Activated CD4-positive, alpha-beta T cell treated with anti-CD3 and anti-CD28 coated beads for 24 hours (primary cell): Measurements from ENCODE around the gene MYBPH.

Source experiments
- DNase-seq, 2 donors: peaks; one replicate each; pipeline ENCODE4 v3.0.0-alpha.2; 2020; ENCODE audit warnings: low read depth in 2 of 2

Gene MYBPH

DNA sequence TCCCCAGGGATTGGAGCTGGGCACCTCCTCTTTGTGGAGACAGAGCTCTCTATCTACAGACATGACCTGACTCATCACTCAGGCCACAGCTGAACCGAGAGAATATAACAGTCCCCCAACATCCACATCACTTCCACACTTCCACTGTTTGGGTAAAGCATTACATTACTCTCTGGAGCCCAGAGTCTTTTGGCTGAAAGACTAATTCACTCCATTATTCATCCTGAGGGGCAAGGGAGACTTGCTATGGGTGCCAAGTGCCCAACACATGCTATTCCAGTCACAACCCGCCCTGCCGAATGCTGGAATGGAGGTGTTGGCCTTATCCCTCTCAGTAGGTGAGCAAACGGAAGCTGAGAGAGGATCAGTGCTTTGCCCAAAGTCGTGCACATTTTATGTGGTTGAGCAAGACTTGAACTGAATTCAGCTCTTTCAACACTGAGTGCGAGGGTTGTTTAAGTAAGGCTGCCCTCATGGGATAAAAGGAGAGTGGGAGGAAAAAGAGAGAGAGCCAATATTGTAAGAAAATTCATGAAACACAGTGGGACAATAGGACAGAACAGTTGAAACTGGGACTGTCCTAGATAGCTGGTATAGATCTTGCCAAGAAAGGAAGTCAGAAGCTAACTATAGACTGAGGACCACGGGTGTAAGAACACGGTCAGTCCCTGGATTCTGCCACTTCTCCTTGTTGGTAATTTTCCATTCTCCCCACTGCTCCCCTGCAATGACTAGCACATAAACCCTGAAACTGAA lies 24.4 kb upstream of the MYBPH start:
- no peak for DNase-seq

GRCh38 chr1:203199481-203199815 lies 23.8 kb upstream of the MYBPH start:
- DNase-seq = no peak

DNA sequence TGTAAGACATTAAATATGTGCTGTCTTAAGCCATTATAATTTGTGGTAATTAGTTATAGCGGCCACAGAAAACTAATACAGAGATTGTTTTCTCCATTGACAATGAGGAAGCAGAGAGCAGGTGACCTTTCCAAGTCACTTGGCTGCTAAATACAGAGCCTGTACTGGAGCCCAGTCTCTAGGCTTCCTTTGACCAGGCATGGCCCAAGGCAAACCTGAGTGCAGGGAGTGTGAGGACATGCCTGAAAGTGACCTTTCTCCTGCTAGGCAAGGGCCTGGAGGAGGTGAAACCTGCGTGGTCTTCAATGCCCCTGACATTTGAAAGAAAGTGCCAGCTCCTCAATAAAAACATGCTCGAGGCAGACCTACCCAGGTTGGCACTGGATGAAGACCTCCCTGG lies 23.4 kb upstream of the MYBPH start:
- DNase-seq = no peak

GRCh38 chr1:203197625-203198024 lies 22.0 kb upstream of the MYBPH start:
- DNase-seq = no peak

DNA sequence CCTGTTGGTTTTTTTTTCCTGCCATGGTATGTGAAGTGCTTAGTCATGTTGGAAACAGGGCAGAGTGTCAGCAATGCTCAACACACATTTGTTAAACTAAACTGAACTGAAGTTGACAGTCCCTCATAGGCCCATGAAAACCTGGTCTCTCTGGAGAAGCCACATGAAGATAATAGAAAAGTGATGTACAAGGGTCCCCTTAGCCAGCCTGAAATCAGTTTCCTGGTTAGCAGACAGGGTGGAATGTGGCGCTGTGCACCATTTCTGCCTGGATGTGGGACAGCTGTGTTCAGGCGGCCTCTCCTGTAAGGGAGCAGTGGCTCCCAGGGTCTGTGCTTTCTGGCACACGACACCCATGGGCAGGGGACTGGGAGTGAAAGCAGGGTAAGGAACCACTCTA lies 20.7 kb upstream of the MYBPH start:
- DNase-seq = no peak

GRCh38 chr1:203190949-203191348 lies 15.3 kb upstream of the MYBPH start:
- no peak for DNase-seq

GRCh38 chr1:203189951-203190352 lies 14.3 kb upstream of the MYBPH start:
- no peak for DNase-seq

GRCh38 chr1:203188686-203189232 lies 13.1 kb upstream of the MYBPH start:
- no peak for DNase-seq

DNA sequence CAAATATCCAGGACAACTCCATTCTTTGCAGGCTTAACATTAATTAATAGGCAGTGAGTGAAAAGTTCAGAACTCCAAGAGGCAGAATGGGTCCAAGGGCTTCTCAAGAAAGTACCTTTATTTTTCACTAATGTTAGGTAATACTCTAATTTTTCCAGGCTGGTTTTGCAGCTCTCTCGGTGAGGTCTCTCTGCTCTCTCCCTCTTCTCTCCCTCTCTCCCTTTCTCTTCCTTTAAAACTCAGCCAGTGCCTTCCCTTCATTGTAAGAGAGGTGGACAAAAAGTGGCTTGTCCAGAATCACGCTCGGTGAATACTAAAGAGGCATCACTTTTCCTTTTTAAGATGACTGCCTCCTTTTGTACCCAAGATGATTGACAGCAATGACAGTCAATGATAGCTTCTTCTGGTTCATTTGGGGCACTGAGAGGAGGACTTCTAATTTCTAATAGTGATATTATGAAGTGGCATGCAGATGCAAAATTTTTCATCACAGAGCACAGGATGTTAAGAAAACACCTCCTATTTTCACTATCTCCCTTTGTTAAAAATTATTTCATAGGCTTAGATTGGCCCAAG lies 12.2 kb upstream of the MYBPH start:
- no peak for DNase-seq

DNA sequence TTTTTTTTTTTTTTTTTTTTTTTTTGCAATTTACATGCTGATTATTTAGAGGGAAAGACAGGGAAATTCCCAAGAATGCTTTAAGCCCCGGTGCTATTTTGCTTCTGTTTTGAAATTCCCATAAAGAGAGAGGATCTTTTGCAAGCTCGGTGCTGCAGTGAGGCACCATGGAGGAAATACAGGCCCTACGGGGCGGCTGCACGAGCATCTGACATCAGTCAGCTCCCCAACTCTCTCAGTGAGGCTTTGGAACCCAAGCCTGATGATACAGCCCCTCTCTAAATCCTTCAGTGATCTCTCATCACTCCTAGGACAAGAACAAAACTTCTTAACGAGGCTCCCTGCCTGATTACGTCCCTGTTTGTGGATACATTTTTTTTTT lies 11.7 kb upstream of the MYBPH start:
- DNase-seq = no peak

- no peak for DNase-seq
These were observed 11.0 kb upstream of the MYBPH start, which contains the start of gene CHI3L1 for GRCh38 chr1:203186446-203187303. TSS of gene CHI3L1 (minus strand) at chr1:203186704. CDS start at chr1:203186623, 81 bp downstream.

DNA sequence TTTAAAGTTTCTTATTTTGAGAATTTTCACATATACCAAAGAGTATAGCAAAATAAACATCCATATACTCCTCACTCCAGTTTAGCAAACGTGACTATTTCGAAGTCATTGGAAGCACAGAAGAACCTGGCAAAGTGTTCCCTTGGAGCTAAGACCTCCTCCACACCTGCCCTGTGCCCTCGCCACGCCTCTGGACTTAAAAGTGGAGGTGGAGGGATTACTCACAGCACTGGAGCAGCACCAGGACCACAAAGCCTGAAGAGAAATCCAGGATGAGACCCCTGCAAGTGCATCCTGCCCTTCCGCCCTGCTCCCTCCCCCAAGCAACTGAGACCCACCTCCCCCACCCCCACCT lies 10.4 kb upstream of the MYBPH start:
- DNase-seq = no peak

- no peak for DNase-seq
These were observed 10.0 kb upstream of the MYBPH start for GRCh38 chr1:203185585-203185984.

GRCh38 chr1:203185061-203185461 lies 9.4 kb upstream of the MYBPH start:
- no peak for DNase-seq

GRCh38 chr1:203184467-203184866 lies 8.8 kb upstream of the MYBPH start:
- DNase-seq = no peak

GRCh38 chr1:203183828-203184227 lies 8.2 kb upstream of the MYBPH start:
- DNase-seq = no peak

DNA sequence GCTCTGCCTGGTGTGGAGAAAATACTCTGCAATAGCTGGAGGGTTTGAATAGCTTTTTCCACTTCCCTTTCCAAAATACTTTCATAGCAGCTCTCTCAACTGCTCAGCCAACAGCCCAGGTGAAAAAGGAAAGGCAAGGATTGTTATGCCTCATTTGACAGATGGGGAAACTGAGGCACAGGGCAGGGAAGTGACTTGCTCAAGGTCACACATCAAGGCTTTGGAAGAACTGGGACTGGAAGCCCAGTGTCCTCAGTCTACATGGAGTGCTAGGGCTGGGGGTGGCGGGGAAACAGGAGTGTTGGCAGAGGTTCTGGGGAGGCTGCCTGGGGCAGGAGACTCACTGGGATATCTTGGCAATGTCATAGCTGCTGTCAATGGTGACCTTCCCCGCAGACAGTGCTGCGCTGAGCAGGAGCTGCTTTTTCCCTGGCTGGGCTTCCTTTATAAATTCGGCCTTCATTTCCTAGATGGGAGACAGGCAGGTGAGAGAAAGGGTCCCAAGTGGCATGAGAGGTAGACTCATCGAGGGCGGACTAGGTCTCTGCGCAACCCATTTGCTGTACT lies 6.8 kb upstream of the MYBPH start:
- no peak for DNase-seq

- no peak for DNase-seq
These were observed 6.2 kb upstream of the MYBPH start for GRCh38 chr1:203181586-203182386.

GRCh38 chr1:203180611-203181330 lies 5.1 kb upstream of the MYBPH start:
- no peak for DNase-seq

DNA sequence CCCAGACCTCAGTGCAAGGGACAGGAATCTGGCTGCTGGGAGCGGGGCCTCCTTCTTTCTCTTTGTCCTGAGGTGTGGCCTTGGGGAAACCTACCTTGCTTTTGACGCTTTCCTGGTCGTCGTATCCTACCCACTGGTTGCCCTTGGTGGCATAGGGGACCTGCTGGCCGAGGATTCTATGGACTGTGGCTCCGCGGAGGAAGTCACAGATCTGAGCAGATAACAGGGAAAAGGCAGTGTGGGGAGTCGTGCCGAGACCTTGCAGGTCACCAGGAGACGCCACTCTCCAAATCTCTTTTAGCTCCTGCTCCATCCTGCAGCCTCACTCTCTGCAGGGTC lies 4.0 kb upstream of the MYBPH start:
- DNase-seq = no peak
